Suprapubic skin (tissue), 4 donors: ENCODE results near the gene FMNL1. TPM values are rescaled to one million over a fixed set of nuclear protein-coding genes. Genes with fewer than 3 reads are reported as not detected.

Experiments
- DNase-seq, 2 donors: peaks; one replicate each; pipeline ENCODE4 v3.0.0-alpha.2; 2019; ENCODE audit warnings: low spot score in 2 of 2
- H3K27ac ChIP-seq: fragments of 200-600 bp; sonication (generic); one replicate; pipeline ENCODE4 v1.5.1; 2019
- H3K27me3 ChIP-seq: fragments of 200-600 bp; sonication (generic); one replicate; pipeline ENCODE4 v1.5.1; 2019
- H3K36me3 ChIP-seq: fragments of 200-600 bp; sonication (generic); one replicate; pipeline ENCODE4 v1.5.1; 2019
- H3K4me1 ChIP-seq: fragments of 200-600 bp; sonication (generic); one replicate; pipeline ENCODE4 v1.5.1; 2019
- H3K4me3 ChIP-seq: fragments of 200-600 bp; sonication (generic); one replicate; pipeline ENCODE4 v1.5.1; 2019; ENCODE audit warnings: mild to moderate bottlenecking
- H3K9me3 ChIP-seq: fragments of 200-600 bp; sonication (generic); one replicate; pipeline ENCODE4 v1.5.1; 2019
- EP300 ChIP-seq: sonication (generic); formaldehyde crosslinking; IDR thresholded peaks from one replicate; pipeline ENCODE4 v1.6.1; 2017; ENCODE audit warnings: antibody characterized with exemption
- POLR2A ChIP-seq, 2 donors: fragments of 450-650 bp; IDR thresholded peaks; one replicate each; pipeline ENCODE4 v1.6.1; 2017; ENCODE audit warnings: antibody characterized with exemption in 2 of 2, mild to moderate bottlenecking in 2 of 2, moderate library complexity in 2 of 2
- POLR2AphosphoS5 ChIP-seq, 3 donors: sonication (generic); formaldehyde crosslinking; IDR thresholded peaks; one replicate each; pipeline ENCODE4 v1.6.1; 2017; ENCODE audit warnings: antibody characterized with exemption in 3 of 3
- WGBS: methylation state at CpG from one replicate; pipeline ENCODE4 v1.1.5; 2018; 5-methylcytosine and 5-hydroxymethylcytosine counted together
- total RNA-seq, 4 donors: library from RNA; depleted of rRNA; stranded (reverse); fragments of >200 nt; gene quantifications; one replicate each; pipeline ENCODE4 v1.1.0, GENCODE V29; 2016
- TF ChIP-seq, protein P1 (sequence below), 2 donors: fragments of 200-600 bp in 1 of 2; fragments of 450-650 bp in 1 of 2; sonication (generic) in 1 of 2; IDR thresholded peaks; one replicate each; pipeline ENCODE4 v1.5.1; 2016 to 2019; ENCODE audit warnings: antibody characterized with exemption in 2 of 2, mild to moderate bottlenecking in 1 of 2, moderate library complexity in 1 of 2

Gene FMNL1
- total RNA-seq, 4 donors from 2014 or later, result 5.9 to 14.6 (median 8.0) TPM

DNA sequence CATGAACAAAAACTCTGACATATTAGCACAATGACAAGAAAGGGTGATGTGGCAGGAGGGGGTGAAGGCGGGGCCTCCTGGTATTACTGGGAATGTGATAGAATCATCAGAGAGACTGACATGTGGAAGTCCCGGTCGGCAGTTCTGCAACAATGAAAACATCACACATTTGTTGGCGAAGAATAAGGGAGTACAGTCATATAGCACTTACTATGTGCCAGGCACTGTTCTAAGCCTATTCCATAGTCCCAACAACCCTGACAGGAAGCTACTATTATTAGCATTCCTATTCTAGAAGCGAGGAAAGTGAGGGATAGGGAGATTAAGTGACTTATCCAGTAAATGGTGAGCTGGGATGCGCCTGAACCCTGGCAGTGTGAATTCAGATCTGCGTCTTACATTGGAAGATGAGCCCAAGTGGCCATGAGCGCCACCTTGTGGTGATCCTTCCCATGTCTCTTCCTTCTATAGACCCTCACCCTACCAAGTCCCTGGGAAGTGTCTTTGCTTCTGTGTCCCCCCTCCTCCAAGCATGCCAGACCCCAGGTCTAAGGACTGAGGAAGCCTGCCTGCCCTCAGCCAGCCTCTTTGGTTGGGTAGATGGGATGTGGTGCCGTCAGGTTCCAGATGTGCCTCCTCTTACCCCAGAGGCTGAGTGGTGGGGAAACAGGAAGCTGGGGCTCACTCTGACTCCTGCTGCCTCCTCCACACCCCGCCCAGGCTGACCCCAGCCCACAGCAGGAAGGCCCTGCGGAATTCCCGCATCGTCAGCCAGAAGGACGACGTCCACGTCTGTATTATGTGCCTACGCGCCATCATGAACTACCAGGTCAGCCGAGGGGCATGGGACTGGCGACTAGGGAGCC, 14.0 kb downstream of the FMNL1 start:
- Histone ChIP-seq H3K36me3 (peaks cover 9% of the 10 kb centered on the region), H3K9me3 (no peaks in the 10 kb centered on the region), H3K27ac (no peak overlapping the region), H3K4me1 (peaks cover 12% of the 10 kb centered on the region), H3K4me3 (no peak overlapping the region), H3K27me3 (no peaks in the 10 kb centered on the region)
- TF ChIP-seq POLR2AphosphoS5 (IDR thresholded peaks at IDR 0.05), result no peak
- no peak for TF ChIP-seq POLR2A (IDR thresholded peaks at IDR 0.05)
- TF ChIP-seq EP300, result no peak
- TF ChIP-seq, protein P1, sequence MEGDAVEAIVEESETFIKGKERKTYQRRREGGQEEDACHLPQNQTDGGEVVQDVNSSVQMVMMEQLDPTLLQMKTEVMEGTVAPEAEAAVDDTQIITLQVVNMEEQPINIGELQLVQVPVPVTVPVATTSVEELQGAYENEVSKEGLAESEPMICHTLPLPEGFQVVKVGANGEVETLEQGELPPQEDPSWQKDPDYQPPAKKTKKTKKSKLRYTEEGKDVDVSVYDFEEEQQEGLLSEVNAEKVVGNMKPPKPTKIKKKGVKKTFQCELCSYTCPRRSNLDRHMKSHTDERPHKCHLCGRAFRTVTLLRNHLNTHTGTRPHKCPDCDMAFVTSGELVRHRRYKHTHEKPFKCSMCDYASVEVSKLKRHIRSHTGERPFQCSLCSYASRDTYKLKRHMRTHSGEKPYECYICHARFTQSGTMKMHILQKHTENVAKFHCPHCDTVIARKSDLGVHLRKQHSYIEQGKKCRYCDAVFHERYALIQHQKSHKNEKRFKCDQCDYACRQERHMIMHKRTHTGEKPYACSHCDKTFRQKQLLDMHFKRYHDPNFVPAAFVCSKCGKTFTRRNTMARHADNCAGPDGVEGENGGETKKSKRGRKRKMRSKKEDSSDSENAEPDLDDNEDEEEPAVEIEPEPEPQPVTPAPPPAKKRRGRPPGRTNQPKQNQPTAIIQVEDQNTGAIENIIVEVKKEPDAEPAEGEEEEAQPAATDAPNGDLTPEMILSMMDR (IDR thresholded peaks at IDR 0.05), result peak; percentile 63 to 83
- WGBS, result 45% methylated on average over 14 of the region's 20 CpGs
- peak; percentile 90 to 92 for DNase-seq

DNA sequence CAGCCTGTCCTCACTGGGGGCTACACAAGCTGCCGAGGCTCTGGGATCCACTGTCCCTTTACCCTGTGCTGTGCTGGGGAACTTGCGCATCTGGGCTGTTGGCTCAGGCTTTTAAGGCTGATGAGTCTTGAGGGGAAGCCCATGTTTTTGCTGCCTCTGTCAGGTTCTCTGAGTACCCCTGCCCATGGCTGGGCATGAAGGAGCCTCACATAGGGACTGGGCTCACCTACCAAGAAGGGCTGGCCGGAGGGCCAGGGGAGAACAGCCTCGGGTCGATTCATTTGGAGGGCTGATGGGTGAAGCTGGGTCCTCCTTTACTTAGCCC, 14.6 kb downstream of the FMNL1 start:
- peak in 1 of 2 donors; percentile 42 for DNase-seq
- Histone ChIP-seq H3K36me3 (peaks cover 15% of the 10 kb centered on the region), H3K4me3 (no peak overlapping the region), H3K4me1 (peaks cover 12% of the 10 kb centered on the region), H3K27ac (no peak overlapping the region), H3K27me3 (no peaks in the 10 kb centered on the region), H3K9me3 (no peaks in the 10 kb centered on the region)
- TF ChIP-seq POLR2AphosphoS5 (IDR thresholded peaks at IDR 0.05) (no peak), POLR2A (IDR thresholded peaks at IDR 0.05) (no peak), EP300 (no peak)
- TF ChIP-seq, protein P1 (IDR thresholded peaks at IDR 0.05), result no peak
- 82% methylated on average over 4 of the region's 5 CpGs for WGBS

DNA sequence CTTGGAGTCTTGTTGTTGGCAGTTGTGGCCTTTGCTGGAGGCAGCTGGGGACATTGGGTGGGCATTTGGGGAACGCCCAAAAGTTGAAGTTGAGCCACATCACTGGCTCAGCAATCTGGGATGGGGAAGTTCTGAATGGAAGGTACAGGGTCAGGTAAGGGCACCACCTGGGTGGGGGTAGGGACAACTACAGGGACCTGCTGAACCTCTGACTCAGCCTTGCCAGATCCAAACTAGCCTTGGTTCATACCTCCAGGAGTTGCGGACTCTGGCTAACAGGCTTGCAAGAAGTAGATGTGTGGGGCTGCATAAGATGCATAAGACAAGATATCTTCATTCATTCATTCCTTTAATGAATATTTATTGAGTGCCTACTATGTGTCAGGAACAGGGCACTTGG, 16.0 kb downstream of the FMNL1 start:
- TF ChIP-seq POLR2AphosphoS5 (IDR thresholded peaks at IDR 0.05) (no peak), EP300 (no peak), POLR2A (IDR thresholded peaks at IDR 0.05) (no peak)
- TF ChIP-seq, protein P1 (IDR thresholded peaks at IDR 0.05), result no peak
- Histone ChIP-seq H3K27ac (no peak overlapping the region), H3K36me3 (peaks cover 21% of the 10 kb centered on the region), H3K4me1 (peaks cover 17% of the 10 kb centered on the region), H3K9me3 (no peaks in the 10 kb centered on the region), H3K27me3 (no peaks in the 10 kb centered on the region), H3K4me3 (no peak overlapping the region)
- 80% methylated on average over 2 of the region's 2 CpGs for WGBS
- DNase-seq, result no peak

DNA sequence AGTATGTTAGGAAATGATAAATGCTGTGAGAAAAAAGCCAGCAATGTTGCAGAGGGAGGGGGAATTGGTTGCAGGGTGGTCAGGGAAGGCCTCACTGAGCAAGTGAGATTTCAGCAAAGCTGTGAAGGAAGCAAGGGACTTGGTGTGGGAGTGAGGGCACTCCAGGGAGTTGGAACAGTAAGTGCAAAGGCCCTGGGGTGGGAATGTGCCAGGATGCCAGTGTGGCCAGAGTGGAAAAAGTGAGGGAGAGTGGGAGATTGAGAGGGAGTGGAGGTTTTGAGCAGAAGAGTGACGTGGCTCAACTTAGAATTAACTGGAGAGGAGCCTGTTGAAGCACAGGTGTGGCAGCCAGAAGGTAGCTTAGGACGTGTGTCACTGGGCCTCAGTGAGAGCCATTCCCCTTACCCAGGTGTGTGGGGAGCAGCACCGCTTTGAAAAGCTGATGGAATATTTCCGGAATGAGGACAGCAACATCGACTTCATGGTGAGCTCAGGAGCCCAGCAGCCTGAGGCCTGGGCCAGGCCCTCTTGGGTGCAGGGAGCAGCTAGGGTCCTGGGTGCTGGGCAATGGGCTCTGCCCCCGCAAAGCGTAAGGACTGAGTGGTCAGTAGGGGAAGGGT, 16.6 kb downstream of the FMNL1 start:
- H3K4me1 ChIP-seq, result peaks cover 17% of the 10 kb centered on the region
- no peak for TF ChIP-seq POLR2AphosphoS5 (IDR thresholded peaks at IDR 0.05)
- no peak for TF ChIP-seq EP300
- TF ChIP-seq, protein P1 (IDR thresholded peaks at IDR 0.05), result no peak
- no peak for TF ChIP-seq POLR2A (IDR thresholded peaks at IDR 0.05)
- H3K9me3 ChIP-seq, result no peaks in the 10 kb centered on the region
- no peak for DNase-seq
- no peak overlapping the region for H3K4me3 ChIP-seq
- H3K36me3 ChIP-seq, result peaks cover 21% of the 10 kb centered on the region
- WGBS, result 90% methylated on average over 7 of the region's 7 CpGs
- H3K27me3 ChIP-seq, result no peaks in the 10 kb centered on the region
- no peak overlapping the region for H3K27ac ChIP-seq

DNA sequence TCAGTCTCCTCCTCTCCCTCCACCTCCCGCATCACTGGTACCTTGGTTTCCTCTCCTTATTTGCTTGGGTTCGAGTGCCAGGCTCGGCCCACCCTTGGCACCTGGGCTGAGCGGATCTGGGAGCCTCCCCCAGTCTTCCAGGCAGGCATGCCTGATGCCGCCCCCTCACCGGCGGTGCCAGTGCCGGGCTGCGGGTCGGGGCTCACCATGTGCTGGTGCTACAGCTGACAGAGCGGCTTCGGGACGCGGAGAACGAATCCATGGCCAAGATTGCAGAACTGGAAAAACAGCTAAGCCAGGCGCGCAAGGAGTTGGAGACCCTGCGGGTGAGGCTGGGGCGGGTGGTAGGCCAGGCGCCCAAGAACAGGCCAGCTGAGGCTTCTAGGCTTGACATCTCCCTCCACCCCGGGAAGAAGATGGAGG, 19.2 kb downstream of the FMNL1 start:
- no peak for DNase-seq
- 52% methylated on average over 12 of the region's 21 CpGs for WGBS
- Histone ChIP-seq H3K27me3 (no peaks in the 10 kb centered on the region), H3K4me1 (peaks cover 19% of the 10 kb centered on the region), H3K27ac (no peak overlapping the region), H3K36me3 (peaks cover 39% of the 10 kb centered on the region), H3K9me3 (no peaks in the 10 kb centered on the region), H3K4me3 (peak overlapping the region; percentile 36)
- TF ChIP-seq POLR2AphosphoS5 (IDR thresholded peaks at IDR 0.05) (no peak), POLR2A (IDR thresholded peaks at IDR 0.05) (no peak), EP300 (no peak)
- TF ChIP-seq, protein P1 (IDR thresholded peaks at IDR 0.05), result no peak
